HepG2 (cell line): ENCODE measurements around the gene AADAT. TPM values are rescaled to one million over a fixed set of nuclear protein-coding genes. Genes with fewer than 3 reads are reported as not detected.

Experiments used
- ATAC-seq: fragments of 200-7000 bp; cut with Tn5 transposase; 3 replicates; pipeline ENCODE4 v1.9.1; 2020; ENCODE audit warnings: mild to moderate bottlenecking, moderate library complexity
- BruUV-seq: library from RNA; stranded (reverse); fragments of 400-500 nt; replicated peaks from 2 replicates; lab custom pipeline; 2021; lab: Mats Ljungman, UMichigan
- CTCF ChIA-PET: fragments of 300-600 bp; formaldehyde crosslinking; extraction: SDS; loops from one replicate; lab custom pipeline; 2021; ENCODE audit warnings: low total read pairs, inconsistent platforms, low intra/inter-chr PET ratio; lab: Yijun Ruan, JAX
- POLR2A ChIA-PET: fragments of 350-600 bp; sonication (Branson Sonifier 250); formaldehyde crosslinking; loops from one replicate; lab custom pipeline; 2020; ENCODE audit warnings: antibody characterized with exemption, inconsistent platforms; lab: Yijun Ruan, JAX
- DNase-seq: peaks from one replicate; pipeline ENCODE4 v3.0.0-alpha.2; 2015; ENCODE audit warnings: low spot score
- FAIRE-seq: peaks from 3 replicates; lab custom pipeline; 2011; peaks lifted over from hg19 to GRCh38; lab: Jason Lieb, UNC
- H2AFZ ChIP-seq: one replicate; pipeline ENCODE4 v1.6.1; 2011; ENCODE audit warnings: low read length, inconsistent platforms
- H3K27ac ChIP-seq: fragments of 300-600 bp; 3 replicates; pipeline ENCODE4 v1.8.0; 2011; ENCODE audit warnings: mixed run types, mild to moderate bottlenecking, mixed read lengths, low read length, inconsistent platforms; ENCODE audit not compliant: insufficient read depth; ENCODE audit errors: extremely low read length
- H3K27me3 ChIP-seq, 2 experiments: fragments of 200-600 bp in 1 of 2; 2 replicates in 1 of 2; 3 replicates in 1 of 2; pipeline versions ENCODE4 v1.6.0 to v1.8.0; 2011; ENCODE audit warnings: low read length in 2 of 2, mild to moderate bottlenecking in 2 of 2, moderate library complexity in 2 of 2, inconsistent platforms in 1 of 2; ENCODE audit not compliant: insufficient read depth in 2 of 2, control insufficient read depth in 1 of 2
- H3K36me3 ChIP-seq, 2 experiments: fragments of 200-600 bp in 1 of 2; replicated peaks in 1 of 2; 2 replicates in 1 of 2; 3 replicates in 1 of 2; pipeline versions ENCODE4 v1.5.1 to v1.8.0; 2011; ENCODE audit warnings: low read length in 2 of 2, inconsistent platforms in 1 of 2; ENCODE audit not compliant: insufficient read depth in 2 of 2, control insufficient read depth in 1 of 2
- H3K4me1 ChIP-seq: 2 replicates; pipeline ENCODE4 v1.5.1; 2012; ENCODE audit warnings: low read length, inconsistent platforms; ENCODE audit not compliant: insufficient read depth
- H3K4me2 ChIP-seq: 2 replicates; pipeline ENCODE4 v1.6.0; 2011; ENCODE audit warnings: low read depth, low read length, inconsistent platforms
- H3K4me3 ChIP-seq, 3 experiments: fragments of 200-600 bp in 1 of 3; sonication (generic), shearing (Covaris generic) in 1 of 3; replicated peaks in 1 of 3; 2 replicates each; pipeline ENCODE4 v1.5.1; 2011 to 2016; ENCODE audit warnings: low read length in 3 of 3, inconsistent platforms in 2 of 3, low read depth in 2 of 3, mild to moderate bottlenecking in 2 of 3, control low read depth in 1 of 3, mixed read lengths in 1 of 3; ENCODE audit not compliant: insufficient read depth in 1 of 3
- H3K79me2 ChIP-seq: one replicate; pipeline ENCODE4 v1.6.1; 2011; ENCODE audit warnings: low read length, inconsistent platforms; ENCODE audit not compliant: insufficient read depth
- H3K9ac ChIP-seq: 2 replicates; pipeline ENCODE4 v1.6.0; 2011; ENCODE audit warnings: mild to moderate bottlenecking, low read depth, low read length, inconsistent platforms; ENCODE audit not compliant: insufficient read depth
- H3K9me3 ChIP-seq: 2 replicates; pipeline ENCODE4 v1.5.1; 2012; ENCODE audit warnings: mild to moderate bottlenecking, low read length
- H4K20me1 ChIP-seq: 2 replicates; pipeline ENCODE4 v1.6.0; 2011; ENCODE audit warnings: inconsistent platforms, mild to moderate bottlenecking, low read length, moderate library complexity; ENCODE audit not compliant: insufficient read depth
- KLF11 ChIP-seq: IDR thresholded peaks from 2 replicates; pipeline ENCODE4 v1.6.1; 2016; ENCODE audit warnings: missing compliant biosample characterization
- MAFF ChIP-seq: IDR thresholded peaks from 2 replicates; pipeline ENCODE4 v1.6.1; 2011; ENCODE audit warnings: low read depth, low read length, improper control_type of control experiment
- MAFK ChIP-seq, 2 experiments: IDR thresholded peaks in 1 of 2; conservative IDR thresholded peaks in 1 of 2; 2 replicates each; pipeline ENCODE4 v1.6.1; 2011; ENCODE audit warnings: improper control_type of control experiment in 2 of 2, low read length in 2 of 2
- MED1 ChIP-seq: sonication (generic); formaldehyde crosslinking; IDR thresholded peaks from 2 replicates; pipeline ENCODE4 v1.4.0; 2020; ENCODE audit warnings: missing genetic modification reagents
- NFIC ChIP-seq: IDR thresholded peaks from 2 replicates; pipeline ENCODE4 v1.6.1; 2012; ENCODE audit warnings: mild to moderate bottlenecking, low read length, inconsistent platforms
- ZNF12 ChIP-seq: sonication (generic); formaldehyde crosslinking; IDR thresholded peaks from 2 replicates; pipeline ENCODE4 v1.5.0; 2020; ENCODE audit warnings: missing genetic modification reagents
- ZNF331 ChIP-seq: sonication (generic); formaldehyde crosslinking; IDR thresholded peaks from 2 replicates; pipeline ENCODE4 v1.4.0; 2020; ENCODE audit warnings: missing genetic modification reagents
- ZNF547 ChIP-seq: sonication (generic); formaldehyde crosslinking; IDR thresholded peaks from 2 replicates; pipeline ENCODE4 v1.5.1; 2020; ENCODE audit warnings: mild to moderate bottlenecking, missing genetic modification reagents
- ZSCAN25 ChIP-seq: sonication (generic); formaldehyde crosslinking; IDR thresholded peaks from 2 replicates; pipeline ENCODE4 v1.8.0; 2022; ENCODE audit warnings: mild to moderate bottlenecking, missing genetic modification reagents
- WGBS: methylation state at CpG from one replicate; pipeline ENCODE4 v1.1.6; 2017; ENCODE audit warnings: low lambda C conversion rate; 5-methylcytosine and 5-hydroxymethylcytosine counted together
- in situ Hi-C: cut with HindIII; loops from 2 replicates; pipeline ENCODE4 v1.10.0; 2017; ENCODE audit warnings: low pct_unique_long_range_greater_than_20kb; ENCODE audit not compliant: extremely low pct_ligation_motif_present
- intact Hi-C: fragments of 100-400 bp; cut with micrococcal nuclease; formaldehyde crosslinking; loops from one replicate; pipeline ENCODE4 v1.10.0; 2022; ENCODE audit not compliant: unreplicated experiment
- polyA plus RNA-seq, 8 experiments: library from polyadenylated mRNA; depleted of rRNA in 3 of 8; stranded (reverse) in 7 of 8; unstranded in 1 of 8; fragments of >200 nt; fragmentation: Illumina TruSeq in 4 of 8; extraction: Trizol in 4 of 8; gene quantifications; 2 replicates each; pipeline versions ENCODE4 v1.2.1 to v1.2.3, GENCODE V29; 2011 to 2016; ENCODE audit warnings: low read depth in 4 of 8, missing spikeins in 1 of 8, mixed read lengths in 1 of 8; ENCODE audit not compliant: insufficient read depth in 1 of 8
- total RNA-seq, 5 experiments: library from RNA; depleted of rRNA; stranded (reverse); fragments of >200 nt; fragmentation: Illumina TruSeq; extraction: Trizol; gene quantifications; 2 replicates each; pipeline ENCODE4 v1.2.3, GENCODE V29; 2016; ENCODE audit warnings: low read depth in 1 of 5
- TF ChIP-seq, protein P1 (sequence below): sonication (generic); formaldehyde crosslinking; IDR thresholded peaks from 2 replicates; pipeline ENCODE4 v1.5.1; 2020; ENCODE audit warnings: missing genetic modification reagents, mild to moderate bottlenecking, borderline replicate concordance
- TF ChIP-seq, protein P2 (sequence below): sonication (generic); IDR thresholded peaks from 2 replicates; pipeline ENCODE4 v1.6.1; 2016; ENCODE audit warnings: low read depth, borderline replicate concordance
- TF ChIP-seq, protein P3 (sequence below): sonication (generic); formaldehyde crosslinking; IDR thresholded peaks from 2 replicates; pipeline ENCODE4 v1.5.0; 2020; ENCODE audit warnings: mild to moderate bottlenecking, missing genetic modification reagents
- TF ChIP-seq, protein P4 (sequence below): IDR thresholded peaks from 2 replicates; pipeline ENCODE4 v1.6.1; 2016; ENCODE audit warnings: low read depth, borderline replicate concordance

AADAT gene
- total and polyA plus RNA-seq, 2 of the 13 experiments (the other 11 are each of a cell fraction or from before 2014, with no cell fraction given) = 6.1 to 9.1 TPM

DNA sequence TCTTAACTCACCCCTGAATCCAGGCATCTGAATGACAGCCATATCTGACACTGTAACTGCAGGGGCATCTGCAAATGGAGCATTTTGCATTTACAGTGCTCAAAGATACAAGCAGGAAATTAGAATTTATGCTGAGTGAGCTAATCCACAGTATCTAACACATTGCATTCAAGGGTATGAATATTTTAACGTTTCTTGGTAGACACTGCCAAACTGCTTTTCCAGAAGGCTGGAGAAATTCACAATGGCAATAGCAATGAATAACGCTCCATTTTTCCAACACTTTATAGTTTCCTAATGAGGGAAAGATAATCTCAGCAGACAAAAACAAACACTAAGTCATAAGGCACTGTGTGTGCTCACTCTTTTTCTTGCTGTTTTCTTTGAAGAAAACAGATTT, 30.9 kb downstream of the AADAT start:
- Histone ChIP-seq H4K20me1 (no peaks in the 10 kb centered on the region), H3K27me3 (no peaks in the 10 kb centered on the region), H3K79me2 (no peaks in the 10 kb centered on the region), H3K9ac (no peak overlapping the region), H3K27ac (no peak overlapping the region), H2AFZ (no peak overlapping the region)
- FAIRE-seq = no peak
- intact Hi-C loops = no loop called here
- in situ Hi-C loops = no loop called here
- TF ChIP-seq, protein P1, sequence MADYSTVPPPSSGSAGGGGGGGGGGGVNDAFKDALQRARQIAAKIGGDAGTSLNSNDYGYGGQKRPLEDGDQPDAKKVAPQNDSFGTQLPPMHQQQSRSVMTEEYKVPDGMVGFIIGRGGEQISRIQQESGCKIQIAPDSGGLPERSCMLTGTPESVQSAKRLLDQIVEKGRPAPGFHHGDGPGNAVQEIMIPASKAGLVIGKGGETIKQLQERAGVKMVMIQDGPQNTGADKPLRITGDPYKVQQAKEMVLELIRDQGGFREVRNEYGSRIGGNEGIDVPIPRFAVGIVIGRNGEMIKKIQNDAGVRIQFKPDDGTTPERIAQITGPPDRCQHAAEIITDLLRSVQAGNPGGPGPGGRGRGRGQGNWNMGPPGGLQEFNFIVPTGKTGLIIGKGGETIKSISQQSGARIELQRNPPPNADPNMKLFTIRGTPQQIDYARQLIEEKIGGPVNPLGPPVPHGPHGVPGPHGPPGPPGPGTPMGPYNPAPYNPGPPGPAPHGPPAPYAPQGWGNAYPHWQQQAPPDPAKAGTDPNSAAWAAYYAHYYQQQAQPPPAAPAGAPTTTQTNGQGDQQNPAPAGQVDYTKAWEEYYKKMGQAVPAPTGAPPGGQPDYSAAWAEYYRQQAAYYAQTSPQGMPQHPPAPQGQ = no peak
- TF ChIP-seq MAFK (conservative IDR thresholded peaks at IDR 0.05 in 1 of 2, IDR thresholded peaks at IDR 0.05 in 1 of 2; ENCODE audit: low read length in 2 of 2) = peak; percentile 76
- peak; percentile 71 for TF ChIP-seq MAFF
- TF ChIP-seq, all 625 proteins: peak for 2
- DNase-seq = no peak
- no TSS peak for BruUV-seq
- no peak for ATAC-seq
- H3K36me3 ChIP-seq = peaks cover 0 to 3% of the 10 kb centered on the region in 2 experiments; a peak in 3 of 5 replicates
- H3K4me1 ChIP-seq = no peaks in the 10 kb centered on the region
- H3K9me3 ChIP-seq = no peaks in the 10 kb centered on the region
- no peak overlapping the region for H3K4me2 ChIP-seq
- ChIA-PET CTCF (no interaction called here), POLR2A (no interaction called here)
- no peak overlapping the region for H3K4me3 ChIP-seq
- WGBS = 89% methylated on average over 2 of the region's 2 CpGs

DNA sequence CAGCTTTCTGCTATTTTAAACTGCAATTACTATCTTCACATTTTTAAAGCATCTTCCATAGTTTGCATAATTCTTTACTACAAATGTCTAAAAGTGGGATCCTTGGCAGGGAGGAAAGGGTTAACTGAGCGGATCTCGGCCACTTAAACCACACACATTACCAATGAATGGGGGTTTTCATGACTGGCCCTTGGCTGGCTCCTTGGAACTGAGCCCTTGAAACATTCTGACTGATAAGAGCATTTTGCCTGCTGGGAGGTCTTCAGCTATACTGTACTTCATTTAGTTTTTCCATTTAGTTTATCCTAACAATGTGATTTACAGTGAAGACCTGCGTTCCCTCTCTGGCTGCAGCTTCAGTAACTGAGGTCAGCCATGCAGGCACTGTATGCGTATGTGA, 31.9 kb downstream of the AADAT start:
- H3K9me3 ChIP-seq = no peaks in the 10 kb centered on the region
- intact Hi-C loops (no loop called here), in situ Hi-C loops (no loop called here)
- H3K27ac ChIP-seq = no peak overlapping the region
- H4K20me1 ChIP-seq = no peaks in the 10 kb centered on the region
- no peak overlapping the region for H2AFZ ChIP-seq
- no peak overlapping the region for H3K9ac ChIP-seq
- no peaks in the 10 kb centered on the region for H3K79me2 ChIP-seq
- no peak for DNase-seq
- peaks cover 0 to 3% of the 10 kb centered on the region in 2 experiments; a peak in 3 of 5 replicates for H3K36me3 ChIP-seq
- no TSS peak for BruUV-seq
- no peak overlapping the region for H3K4me2 ChIP-seq
- no peak for ATAC-seq
- TF ChIP-seq ZNF12 (CRISPR knock-in tag) (no peak), ZSCAN25 (CRISPR knock-in tag) (no peak), ZNF547 (CRISPR knock-in tag) (no peak), MED1 (CRISPR knock-in tag) (no peak), ZNF331 (CRISPR knock-in tag) (no peak), NFIC (no peak), KLF11 (CRISPR knock-in tag) (no peak)
- TF ChIP-seq, protein P2, sequence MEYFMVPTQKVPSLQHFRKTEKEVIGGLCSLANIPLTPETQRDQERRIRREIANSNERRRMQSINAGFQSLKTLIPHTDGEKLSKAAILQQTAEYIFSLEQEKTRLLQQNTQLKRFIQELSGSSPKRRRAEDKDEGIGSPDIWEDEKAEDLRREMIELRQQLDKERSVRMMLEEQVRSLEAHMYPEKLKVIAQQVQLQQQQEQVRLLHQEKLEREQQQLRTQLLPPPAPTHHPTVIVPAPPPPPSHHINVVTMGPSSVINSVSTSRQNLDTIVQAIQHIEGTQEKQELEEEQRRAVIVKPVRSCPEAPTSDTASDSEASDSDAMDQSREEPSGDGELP = no peak
- TF ChIP-seq, protein P3, sequence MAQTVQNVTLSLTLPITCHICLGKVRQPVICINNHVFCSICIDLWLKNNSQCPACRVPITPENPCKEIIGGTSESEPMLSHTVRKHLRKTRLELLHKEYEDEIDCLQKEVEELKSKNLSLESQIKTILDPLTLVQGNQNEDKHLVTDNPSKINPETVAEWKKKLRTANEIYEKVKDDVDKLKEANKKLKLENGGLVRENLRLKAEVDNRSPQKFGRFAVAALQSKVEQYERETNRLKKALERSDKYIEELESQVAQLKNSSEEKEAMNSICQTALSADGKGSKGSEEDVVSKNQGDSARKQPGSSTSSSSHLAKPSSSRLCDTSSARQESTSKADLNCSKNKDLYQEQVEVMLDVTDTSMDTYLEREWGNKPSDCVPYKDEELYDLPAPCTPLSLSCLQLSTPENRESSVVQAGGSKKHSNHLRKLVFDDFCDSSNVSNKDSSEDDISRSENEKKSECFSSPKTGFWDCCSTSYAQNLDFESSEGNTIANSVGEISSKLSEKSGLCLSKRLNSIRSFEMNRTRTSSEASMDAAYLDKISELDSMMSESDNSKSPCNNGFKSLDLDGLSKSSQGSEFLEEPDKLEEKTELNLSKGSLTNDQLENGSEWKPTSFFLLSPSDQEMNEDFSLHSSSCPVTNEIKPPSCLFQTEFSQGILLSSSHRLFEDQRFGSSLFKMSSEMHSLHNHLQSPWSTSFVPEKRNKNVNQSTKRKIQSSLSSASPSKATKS (CRISPR knock-in tag) = no peak
- TF ChIP-seq, protein P4, sequence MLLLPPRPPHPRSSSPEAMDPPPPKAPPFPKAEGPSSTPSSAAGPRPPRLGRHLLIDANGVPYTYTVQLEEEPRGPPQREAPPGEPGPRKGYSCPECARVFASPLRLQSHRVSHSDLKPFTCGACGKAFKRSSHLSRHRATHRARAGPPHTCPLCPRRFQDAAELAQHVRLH (CRISPR knock-in tag) = no peak
- H3K4me1 ChIP-seq = no peaks in the 10 kb centered on the region
- no peak for FAIRE-seq
- H3K27me3 ChIP-seq = no peaks in the 10 kb centered on the region
- no peak overlapping the region for H3K4me3 ChIP-seq
- ChIA-PET CTCF (no interaction called here), POLR2A (no interaction called here)
- 96% methylated on average over 4 of the region's 4 CpGs for WGBS
